Lower lobe of right lung (tissue), 2 donors: ENCODE data around the gene CEP152. TPM values are rescaled to one million over a fixed set of nuclear protein-coding genes. Genes with fewer than 3 reads are reported as not detected.

ENCODE experiments used
- ATAC-seq, 2 donors: fragments of 200-7000 bp; cut with Tn5 transposase; one replicate each; pipeline ENCODE4 v1.9.1; 2020 to 2022; ENCODE audit warnings: mild to moderate bottlenecking in 2 of 2, moderate library complexity in 2 of 2
- DNase-seq: peaks from one replicate; pipeline ENCODE4 v3.0.0-alpha.2; 2020
- H3K27ac ChIP-seq: fragments of 200-600 bp; one replicate; pipeline ENCODE4 v1.8.0; 2022
- H3K27me3 ChIP-seq: fragments of 200-600 bp; one replicate; pipeline ENCODE4 v1.8.0; 2022; ENCODE audit warnings: low read depth
- H3K36me3 ChIP-seq: fragments of 200-600 bp; one replicate; pipeline ENCODE4 v1.8.0; 2022; ENCODE audit warnings: mild to moderate bottlenecking
- H3K4me1 ChIP-seq: fragments of 200-600 bp; one replicate; pipeline ENCODE4 v1.8.0; 2022
- H3K4me3 ChIP-seq: fragments of 200-600 bp; one replicate; pipeline ENCODE4 v1.8.0; 2022; ENCODE audit warnings: mild to moderate bottlenecking
- H3K9me3 ChIP-seq: fragments of 200-600 bp; one replicate; pipeline ENCODE4 v1.8.0; 2022
- CTCF ChIP-seq: fragments of 200-600 bp; IDR thresholded peaks from one replicate; pipeline ENCODE4 v1.8.0; 2022; ENCODE audit warnings: antibody characterized with exemption, mild to moderate bottlenecking
- intact Hi-C: fragments of 100-400 bp; cut with DNase I; formaldehyde crosslinking; loops from one replicate; pipeline ENCODE4 v1.11.0; 2022
- total RNA-seq: library from RNA; stranded (reverse); fragmentation: NEBNext Ultra II Directional; extraction: Animal tissue kit (Norgen Biotek cat#: 25700); gene quantifications from one replicate; pipeline ENCODE4 v1.2.1, GENCODE V29; 2021
- donor health status: DM: no; HTN: yes; CAD: no; lungs with severe emphysema.

The CEP152 gene
- total RNA-seq, 1 donor from 2014 or later, result 6.5 TPM

GRCh38 chr15:48784756-48785155 lies 26.1 kb downstream of the CEP152 start:
- Histone ChIP-seq H3K27ac (no peak overlapping the region), H3K9me3 (no peaks in the 10 kb centered on the region), H3K4me3 (no peak overlapping the region), H3K36me3 (peaks cover 12% of the 10 kb centered on the region), H3K4me1 (no peaks in the 10 kb centered on the region), H3K27me3 (no peaks in the 10 kb centered on the region)
- ATAC-seq (no peak), DNase-seq (no peak)
- no peak for TF ChIP-seq CTCF
- intact Hi-C loops, result no loop called here

GRCh38 chr15:48782911-48783310 lies 28.0 kb downstream of the CEP152 start:
- no peak for DNase-seq
- no peaks in the 10 kb centered on the region for H3K27me3 ChIP-seq
- intact Hi-C loops, result no loop called here
- ATAC-seq, result no peak
- no peaks in the 10 kb centered on the region for H3K4me1 ChIP-seq
- no peak overlapping the region for H3K27ac ChIP-seq
- TF ChIP-seq CTCF, result no peak
- H3K36me3 ChIP-seq, result peaks cover 7% of the 10 kb centered on the region
- no peaks in the 10 kb centered on the region for H3K9me3 ChIP-seq
- no peak overlapping the region for H3K4me3 ChIP-seq

GRCh38 chr15:48781481-48782081 lies 29.3 kb downstream of the CEP152 start:
- peaks cover 7% of the 10 kb centered on the region for H3K36me3 ChIP-seq
- no peak for TF ChIP-seq CTCF
- intact Hi-C loops, result no loop called here
- H3K4me3 ChIP-seq, result no peak overlapping the region
- no peaks in the 10 kb centered on the region for H3K9me3 ChIP-seq
- H3K27ac ChIP-seq, result no peak overlapping the region
- H3K27me3 ChIP-seq, result no peaks in the 10 kb centered on the region
- ATAC-seq (no peak), DNase-seq (no peak)
- H3K4me1 ChIP-seq, result no peaks in the 10 kb centered on the region

- intact Hi-C loops, result no loop called here
- DNase-seq (no peak), ATAC-seq (no peak)
- Histone ChIP-seq H3K27me3 (no peaks in the 10 kb centered on the region), H3K4me3 (no peak overlapping the region), H3K9me3 (no peaks in the 10 kb centered on the region), H3K27ac (no peak overlapping the region), H3K36me3 (peaks cover 7% of the 10 kb centered on the region), H3K4me1 (no peaks in the 10 kb centered on the region)
- TF ChIP-seq CTCF, result no peak
These were observed 29.9 kb downstream of the CEP152 start for GRCh38 chr15:48781017-48781416.

GRCh38 chr15:48778331-48778730 lies 32.5 kb downstream of the CEP152 start:
- Histone ChIP-seq H3K4me3 (no peak overlapping the region), H3K9me3 (no peaks in the 10 kb centered on the region), H3K4me1 (no peaks in the 10 kb centered on the region), H3K27me3 (no peaks in the 10 kb centered on the region), H3K27ac (no peak overlapping the region), H3K36me3 (peaks cover 7% of the 10 kb centered on the region)
- intact Hi-C loops, result no loop called here
- DNase-seq (no peak), ATAC-seq (no peak)
- TF ChIP-seq CTCF, result no peak
